ENCODE results near the gene EGFL6.

DNA sequence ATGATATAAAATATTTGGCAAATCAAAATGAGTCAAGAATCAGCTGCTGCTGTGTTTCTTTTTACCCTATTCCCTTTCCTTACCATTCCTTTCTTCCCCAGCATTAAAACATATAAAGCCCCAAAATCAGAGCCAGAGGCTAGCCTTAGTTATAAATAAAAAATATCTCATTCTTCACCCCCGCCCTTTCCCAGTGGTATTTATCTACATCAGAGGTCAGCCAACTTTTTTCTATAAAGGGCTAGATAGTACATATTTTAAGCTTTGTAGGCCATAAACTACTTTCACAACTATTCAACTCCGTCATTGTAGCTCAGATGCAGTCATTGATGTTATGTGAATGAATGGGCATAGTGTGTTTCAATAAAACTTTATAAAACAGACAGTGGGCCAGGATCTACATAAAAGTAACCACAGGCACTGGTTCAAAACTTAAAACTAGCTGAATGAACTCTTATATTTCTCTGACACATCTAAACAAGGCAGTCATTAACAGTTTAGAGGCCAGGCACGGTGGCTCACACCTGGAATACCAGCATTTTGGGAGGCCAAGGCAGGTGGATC, 53.1 kb downstream of the EGFL6 start:
- no peak for TF ChIP-seq CTCF (conservative IDR thresholded peaks at IDR 0.05; ENCODE audit: low read length)
- TF ChIP-seq EZH2phosphoT487 (IDR thresholded peaks at IDR 0.05; ENCODE audit: borderline replicate concordance), result no peak

All from Loucy (cell line).